ENCODE measurements around the gene RPN1. TPM values are rescaled to one million over a fixed set of nuclear protein-coding genes. Genes with fewer than 3 reads are reported as not detected.
A peak's percentile ranks its signal among the peaks of the same experiment; 100 is the strongest.

RPN1 gene
- total RNA-seq, 2 donors from 2014 or later: 109 to 128 TPM

DNA sequence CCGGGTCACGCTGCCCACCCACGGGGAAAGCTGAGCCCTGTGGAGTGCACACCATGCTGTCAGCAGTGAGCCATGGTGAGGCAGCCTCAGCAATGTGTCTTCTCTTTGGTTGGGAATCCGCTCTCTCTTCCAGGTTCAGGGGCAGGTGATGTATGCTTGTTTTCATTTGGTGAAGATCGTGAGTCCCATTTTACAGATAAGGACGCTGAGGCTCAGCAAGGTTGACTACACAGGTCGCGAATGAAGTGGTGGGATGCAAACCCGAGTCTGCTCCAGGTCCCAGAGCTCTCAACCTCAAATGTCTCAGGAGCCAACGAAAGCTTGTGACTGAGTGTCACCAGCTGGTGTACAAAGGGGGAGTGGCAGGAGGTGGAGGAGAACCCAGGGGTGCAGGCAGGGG is 74.3 kb downstream of the RPN1 start:
- ATAC-seq (no peak), DNase-seq (ENCODE audit: low spot score in 2 of 2) (no peak)
- Mint-ChIP-seq H3K9me3 (no peaks in the 10 kb centered on the region), H3K36me3 (no peaks in the 10 kb centered on the region), H3K27ac (no peak overlapping the region)

DNA sequence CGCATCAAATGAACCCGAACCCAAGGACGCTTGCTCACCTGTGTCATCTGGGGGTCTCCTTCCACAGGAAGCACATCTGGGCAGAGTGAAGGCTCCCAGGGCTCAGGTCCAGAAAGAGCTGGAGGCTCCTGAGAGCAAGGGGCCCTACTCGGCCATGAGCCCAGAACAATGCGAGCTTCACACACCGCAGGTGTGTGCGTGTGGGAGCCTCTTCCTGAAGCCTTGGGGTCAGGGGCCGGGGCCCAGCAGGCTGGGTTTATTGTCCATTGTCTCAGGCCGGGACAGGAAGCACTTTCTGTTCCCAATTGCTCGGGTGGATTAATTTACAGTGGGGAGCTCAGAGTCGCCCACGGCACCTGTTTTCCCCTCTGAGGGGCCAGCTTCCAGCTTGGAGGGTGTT is 74.8 kb downstream of the RPN1 start:
- no peak for ATAC-seq
- no peaks in the 10 kb centered on the region for H3K36me3 Mint-ChIP-seq
- no peak for DNase-seq (ENCODE audit: low spot score in 2 of 2)
- H3K9me3 Mint-ChIP-seq: no peaks in the 10 kb centered on the region
- H3K27ac Mint-ChIP-seq: no peak overlapping the region

DNA sequence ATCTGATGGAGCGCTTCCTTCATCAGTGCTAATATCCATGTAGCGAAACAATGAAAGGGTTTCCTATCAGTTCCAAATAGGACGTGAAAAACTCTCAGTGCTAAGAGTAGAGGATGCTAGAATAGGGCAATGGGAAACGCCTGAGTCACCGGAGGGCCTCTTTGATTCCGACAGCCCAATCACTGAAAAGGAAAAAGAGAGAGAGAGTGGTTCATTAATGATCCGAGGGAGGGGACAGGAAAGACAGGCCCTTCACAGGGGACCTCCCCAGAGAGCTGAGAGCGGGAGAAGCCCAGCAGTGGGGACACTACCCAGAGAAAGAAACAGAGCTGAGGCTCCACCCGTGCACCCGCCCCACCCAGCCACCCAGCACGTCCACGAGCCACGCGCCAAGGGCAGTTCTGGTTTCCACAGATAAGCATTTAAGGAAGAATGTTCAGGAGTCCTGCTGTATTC is 76.9 kb downstream of the RPN1 start:
- DNase-seq (ENCODE audit: low spot score in 2 of 2) (peak in 1 of 2 donors; percentile 61), ATAC-seq (peak in 1 of 2 donors; percentile 21)
- no peaks in the 10 kb centered on the region for H3K36me3 Mint-ChIP-seq
- H3K9me3 Mint-ChIP-seq: no peaks in the 10 kb centered on the region
- peak overlapping the region in 1 of 2 donors; percentile 88 for H3K27ac Mint-ChIP-seq

DNA sequence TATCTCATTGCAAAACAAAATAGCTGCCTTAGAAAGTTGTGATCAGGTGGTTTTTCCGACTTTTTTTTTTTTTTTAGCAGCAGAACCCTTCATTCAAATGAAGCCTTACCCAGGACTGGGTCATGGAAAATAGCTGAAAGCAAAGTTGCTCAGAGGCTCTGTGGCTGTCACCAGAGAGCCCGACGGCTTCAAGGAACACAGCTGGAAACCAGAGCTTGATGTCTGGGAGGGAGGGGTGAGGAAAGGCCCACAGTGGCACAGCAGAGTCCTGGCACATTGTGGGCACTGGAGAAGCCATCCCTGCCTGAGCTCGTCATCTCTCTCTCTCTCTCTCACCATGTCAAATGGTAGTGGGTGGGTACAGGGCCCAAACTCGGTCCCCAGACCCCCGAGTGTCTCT is 77.5 kb downstream of the RPN1 start:
- peak; percentile 53 to 60 for ATAC-seq
- Mint-ChIP-seq H3K9me3 (no peaks in the 10 kb centered on the region), H3K27ac (peak overlapping the region in 1 of 2 donors; percentile 88), H3K36me3 (no peaks in the 10 kb centered on the region)
- DNase-seq (ENCODE audit: low spot score in 2 of 2): peak in 1 of 2 donors; percentile 66

DNA sequence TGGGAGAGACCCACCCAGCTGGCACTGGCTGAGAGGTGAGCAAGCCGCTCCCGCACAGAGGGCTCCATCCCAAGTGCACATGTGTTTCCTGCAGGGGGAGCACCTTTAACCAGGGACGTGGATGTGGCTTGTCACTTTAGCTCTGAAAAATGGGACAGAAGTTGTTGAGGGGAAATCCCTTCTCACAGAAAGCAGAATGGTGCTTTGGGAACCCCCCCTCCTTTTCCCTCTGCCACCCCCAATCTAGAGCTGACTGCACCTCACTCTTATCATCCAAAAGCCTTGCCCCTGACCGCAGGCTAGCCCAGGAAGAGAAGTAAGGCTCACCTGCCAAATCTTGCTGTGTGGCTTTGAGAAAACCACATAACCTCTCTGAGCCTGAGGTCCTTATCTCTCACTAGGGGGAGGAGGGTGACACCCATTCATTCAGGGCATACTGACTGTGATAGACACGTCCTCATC is 77.9 kb downstream of the RPN1 start:
- peak; percentile 22 to 90 for DNase-seq (ENCODE audit: low spot score in 2 of 2)
- peak overlapping the region in 1 of 2 donors; percentile 88 for H3K27ac Mint-ChIP-seq
- ATAC-seq: peak; percentile 80 to 91

DNA sequence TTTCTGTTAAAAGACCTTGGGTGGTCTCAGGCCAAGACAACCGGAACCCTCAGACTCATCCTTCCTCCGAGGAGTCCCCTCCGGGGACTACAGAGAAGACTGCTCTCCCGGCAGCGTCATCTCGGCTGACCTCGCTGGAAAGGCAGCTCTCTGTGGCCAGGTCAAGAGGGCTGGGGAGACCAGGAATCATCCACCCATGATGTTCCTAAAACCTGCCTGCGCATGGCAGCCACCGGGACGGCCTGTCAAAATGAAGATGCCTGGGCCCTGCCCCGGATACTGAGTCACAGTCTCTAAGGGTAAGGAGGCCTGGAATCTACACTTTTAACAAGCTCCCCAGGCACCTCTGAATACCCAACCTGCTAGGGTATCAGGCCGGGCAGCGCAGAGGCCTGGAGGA is 78.6 kb downstream of the RPN1 start:
- Mint-ChIP-seq H3K27ac (no peak overlapping the region), H3K9me3 (no peaks in the 10 kb centered on the region), H3K36me3 (no peaks in the 10 kb centered on the region)
- ATAC-seq: no peak
- no peak for DNase-seq (ENCODE audit: low spot score in 2 of 2)

More for the DNA sequence above, 77.9 kb downstream of the RPN1 start:
- H3K36me3 Mint-ChIP-seq: no peaks in the 10 kb centered on the region
- no peaks in the 10 kb centered on the region for H3K9me3 Mint-ChIP-seq

Other genes with a start within 250 kb of the RPN1 start
- not detected for gene DNAJB8, start 183.9 kb downstream of the RPN1 start, total RNA-seq
- 1 to 10 TPM; 1.4 to 2.3 TPM for gene GATA2, start 157.6 kb downstream of the RPN1 start, total RNA-seq
- gene RAB7A, start 75.4 kb upstream of the RPN1 start, total RNA-seq: 100 to 1,000 TPM; 283 to 314 TPM
- gene ACAD9, start 228.8 kb upstream of the RPN1 start, total RNA-seq: 10 to 100 TPM; 49.7 to 74.2 TPM

All from activated naive CD4-positive, alpha-beta T cell treated with anti-CD3 and anti-CD28 coated beads, Interleukin-2, amount 50 U/mL, for 72 hours (primary cell).